Epithelial cell of esophagus (primary cell): ENCODE data around the gene SGSH.

ENCODE experiments used
- DNase-seq: peaks from one replicate; pipeline ENCODE4 v3.0.0; 2010; ENCODE audit warnings: low read depth
- H3K4me3 ChIP-seq: 2 replicates; pipeline ENCODE4 v1.5.1; 2011; ENCODE audit warnings: mild to moderate bottlenecking, low read length, control low read depth
- TF ChIP-seq, protein P1 (sequence below): IDR thresholded peaks from 2 replicates; pipeline ENCODE4 v1.5.1; 2011; ENCODE audit warnings: low read depth, mild to moderate bottlenecking, low read length, control low read depth, inconsistent platforms; ENCODE audit not compliant: insufficient read depth; ENCODE audit errors: missing control alignments

Gene SGSH

DNA sequence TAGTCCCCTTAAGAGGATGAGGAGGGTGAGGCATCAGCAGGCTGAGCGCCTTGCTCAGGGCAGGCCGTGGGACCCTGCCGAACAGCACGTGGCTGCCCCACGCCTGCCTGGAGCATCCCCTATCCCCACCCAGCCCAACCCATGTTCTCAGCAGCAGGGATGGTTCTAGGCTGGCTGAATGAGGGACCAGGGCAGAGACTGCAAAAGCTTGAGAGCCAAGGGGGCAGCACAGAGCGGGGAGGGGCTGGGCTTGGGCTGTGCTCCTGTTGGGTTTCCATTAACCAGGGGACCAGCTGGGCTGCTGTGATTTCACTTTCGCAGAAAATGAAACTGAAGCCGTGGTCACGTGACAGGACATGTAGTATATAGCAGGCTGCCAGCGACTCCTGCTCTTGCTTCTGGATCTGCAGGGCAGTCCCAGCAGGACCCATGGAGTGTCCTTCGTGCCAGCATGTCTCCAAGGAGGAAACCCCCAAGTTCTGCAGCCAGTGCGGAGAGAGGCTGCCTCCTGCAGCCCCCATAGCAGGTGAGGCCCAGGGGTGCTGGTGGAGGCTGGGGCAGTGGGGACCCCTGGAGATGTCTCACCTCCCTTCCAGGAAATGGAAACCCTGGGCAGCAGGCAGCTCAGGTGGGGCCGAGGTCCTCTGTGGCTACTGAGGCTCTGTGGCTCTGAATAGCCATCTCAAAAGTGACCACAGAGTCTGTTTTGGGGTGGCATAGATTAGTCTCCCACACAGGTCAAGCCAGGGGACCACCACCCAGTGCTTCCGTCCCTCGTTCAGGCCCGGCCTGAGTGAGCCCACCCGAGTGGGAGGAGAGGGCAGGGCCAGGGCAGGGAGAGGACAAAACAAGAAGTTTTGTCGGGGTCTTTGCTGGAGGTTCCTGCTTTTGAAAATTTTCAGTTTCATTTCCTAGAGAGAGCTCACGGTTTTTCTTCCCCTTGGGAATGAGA, 43.4 kb upstream of the SGSH start:
- TF ChIP-seq, protein P1, sequence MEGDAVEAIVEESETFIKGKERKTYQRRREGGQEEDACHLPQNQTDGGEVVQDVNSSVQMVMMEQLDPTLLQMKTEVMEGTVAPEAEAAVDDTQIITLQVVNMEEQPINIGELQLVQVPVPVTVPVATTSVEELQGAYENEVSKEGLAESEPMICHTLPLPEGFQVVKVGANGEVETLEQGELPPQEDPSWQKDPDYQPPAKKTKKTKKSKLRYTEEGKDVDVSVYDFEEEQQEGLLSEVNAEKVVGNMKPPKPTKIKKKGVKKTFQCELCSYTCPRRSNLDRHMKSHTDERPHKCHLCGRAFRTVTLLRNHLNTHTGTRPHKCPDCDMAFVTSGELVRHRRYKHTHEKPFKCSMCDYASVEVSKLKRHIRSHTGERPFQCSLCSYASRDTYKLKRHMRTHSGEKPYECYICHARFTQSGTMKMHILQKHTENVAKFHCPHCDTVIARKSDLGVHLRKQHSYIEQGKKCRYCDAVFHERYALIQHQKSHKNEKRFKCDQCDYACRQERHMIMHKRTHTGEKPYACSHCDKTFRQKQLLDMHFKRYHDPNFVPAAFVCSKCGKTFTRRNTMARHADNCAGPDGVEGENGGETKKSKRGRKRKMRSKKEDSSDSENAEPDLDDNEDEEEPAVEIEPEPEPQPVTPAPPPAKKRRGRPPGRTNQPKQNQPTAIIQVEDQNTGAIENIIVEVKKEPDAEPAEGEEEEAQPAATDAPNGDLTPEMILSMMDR: no peak
- peak; percentile 55 for DNase-seq
- H3K4me3 ChIP-seq: no peak overlapping the region

DNA sequence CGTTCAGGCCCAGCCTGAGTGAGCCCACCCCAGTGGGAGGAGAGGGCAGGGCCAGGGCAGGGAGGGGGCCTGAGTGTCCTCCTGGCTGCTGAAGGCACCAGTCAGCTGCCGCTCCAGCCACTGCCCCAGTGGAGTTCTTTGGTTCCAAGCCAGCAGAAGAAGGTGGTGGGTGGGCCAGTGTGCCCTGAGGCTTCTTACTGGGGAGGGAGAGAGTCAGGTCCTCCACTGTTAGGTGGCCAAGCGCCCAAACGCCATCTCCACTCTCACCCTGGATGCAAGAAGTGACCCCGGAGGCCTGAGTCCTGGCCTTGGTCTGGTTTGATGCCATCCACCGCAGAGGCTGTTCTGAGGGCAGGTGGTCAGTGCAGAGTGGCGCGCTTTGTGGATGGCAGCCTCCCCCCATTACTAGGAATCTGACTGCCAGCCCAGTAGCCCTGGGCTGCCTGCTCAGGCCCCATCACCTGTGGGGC, 42.7 kb upstream of the SGSH start:
- no peak for DNase-seq
- TF ChIP-seq, protein P1: no peak
- no peak overlapping the region for H3K4me3 ChIP-seq

DNA sequence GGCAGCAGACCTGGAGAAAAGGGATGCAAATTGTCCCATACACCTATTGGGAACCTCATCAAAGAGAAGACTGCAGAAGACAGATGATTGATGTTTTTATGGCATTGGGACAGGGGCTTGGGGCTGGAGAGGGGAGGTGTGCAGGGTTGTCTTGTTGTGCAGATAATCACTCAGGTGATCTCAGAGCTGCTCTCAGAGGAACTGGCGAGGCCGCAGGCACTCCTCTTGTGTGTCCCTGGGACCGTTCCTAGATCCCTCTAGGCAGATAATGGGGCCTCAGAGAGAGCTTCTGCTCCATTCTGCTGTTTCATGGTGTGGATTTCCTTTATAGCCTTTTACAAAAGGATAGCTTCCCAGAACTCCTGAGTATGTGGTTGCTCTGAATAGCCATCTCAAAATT, 42.2 kb upstream of the SGSH start:
- DNase-seq: no peak
- no peak overlapping the region for H3K4me3 ChIP-seq
- TF ChIP-seq, protein P1: no peak

DNA sequence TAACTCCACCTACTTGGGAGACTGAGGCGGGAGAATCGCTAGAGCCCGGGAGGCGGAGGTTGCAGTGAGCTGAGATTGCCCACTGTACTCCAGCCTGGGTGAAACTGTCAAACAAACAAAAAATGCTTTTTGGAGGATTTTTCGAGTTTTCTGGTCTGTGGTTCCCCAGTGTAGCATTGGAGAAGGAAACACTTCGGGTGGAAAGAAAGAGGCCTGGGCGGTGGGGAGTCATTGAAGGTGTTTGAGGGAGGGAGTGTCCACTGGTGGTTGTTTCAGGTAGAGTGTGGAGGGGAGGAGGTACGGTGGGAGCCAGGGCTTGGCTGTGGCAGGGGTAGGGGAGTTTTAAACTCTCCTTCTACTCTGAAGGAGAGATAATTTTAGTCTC, 41.8 kb upstream of the SGSH start:
- no peak for DNase-seq
- peak overlapping the region; percentile 81 for H3K4me3 ChIP-seq
- TF ChIP-seq, protein P1: no peak

DNA sequence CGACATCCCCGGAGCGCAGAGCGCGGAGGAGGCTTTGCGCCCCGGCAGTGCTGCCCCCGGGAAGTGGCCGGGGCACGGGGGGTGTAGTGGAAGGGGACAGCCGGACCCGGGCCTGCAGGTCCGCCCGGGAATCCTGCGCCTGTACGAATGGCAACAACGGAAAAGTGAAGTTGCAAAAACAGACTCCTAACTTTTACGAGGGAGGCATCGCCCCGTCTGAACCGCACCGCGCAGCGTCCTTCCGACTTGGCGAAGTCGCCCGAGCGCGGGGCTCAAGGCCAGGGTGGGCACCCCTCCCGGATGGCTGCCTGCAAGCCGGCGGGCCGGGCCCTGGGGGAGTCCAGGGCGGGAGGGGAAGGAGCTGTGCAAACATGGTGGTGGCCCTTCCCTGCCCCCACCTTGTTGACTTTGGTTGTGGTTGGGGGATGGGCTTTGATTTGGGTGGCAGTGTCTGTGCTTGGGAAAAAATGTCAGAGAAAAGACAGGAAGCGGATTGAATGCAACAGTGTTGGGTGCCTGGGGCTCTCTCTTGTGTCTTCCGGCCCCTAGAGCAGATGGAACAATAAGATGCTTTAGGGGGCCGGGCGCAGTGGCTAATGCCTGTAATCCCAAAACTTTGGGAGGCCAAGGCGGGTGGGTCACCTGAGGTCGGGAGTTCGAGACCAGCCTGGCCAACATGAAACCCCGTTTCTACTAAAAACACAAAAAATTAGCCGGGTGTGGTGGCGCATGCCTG, 41.2 kb upstream of the SGSH start:
- TF ChIP-seq, protein P1: no peak
- peak overlapping the region; percentile 81 for H3K4me3 ChIP-seq
- peak; percentile 43 for DNase-seq

DNA sequence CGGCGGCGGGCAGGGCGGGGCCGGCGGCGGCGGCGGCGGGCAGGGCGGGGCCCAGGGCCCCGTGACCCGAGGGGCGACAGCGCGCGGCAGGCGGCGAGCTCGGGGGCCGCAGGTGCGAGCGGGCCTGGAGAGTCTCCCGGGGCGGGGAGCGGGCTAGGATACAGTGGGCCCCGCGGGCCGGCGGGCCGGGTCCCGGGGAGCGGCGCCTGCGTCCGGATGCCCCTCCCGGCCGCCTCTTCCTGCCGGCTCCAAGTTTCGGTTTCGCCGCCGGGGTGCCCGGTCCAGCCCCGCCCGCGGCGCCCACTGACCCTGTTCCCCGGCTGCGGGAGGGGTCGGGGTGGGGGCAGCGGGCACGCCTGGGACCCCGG, 40.6 kb upstream of the SGSH start, which contains the start of gene RNF213:
Gene RNF213, plus strand, starts transcription at position 62 of the 368 bp plus-strand sequence. CDS start 2,830 bp downstream, outside the sequence.
- H3K4me3 ChIP-seq: peak within 1 kb of the TSS; percentile 81
- DNase-seq: peak; percentile 24
- TF ChIP-seq, protein P1: no peak
